Spinal cord (tissue), 10 donors: ENCODE measurements around the gene PHACTR3. TPM values are rescaled to one million over a fixed set of nuclear protein-coding genes. Genes with fewer than 3 reads are reported as not detected.
A peak's percentile ranks its signal among the peaks of the same experiment; 100 is the strongest.

Experiments
- DNase-seq, 6 donors: peaks; one replicate each; pipeline versions ENCODE4 v3.0.0 to v3.0.0-alpha.2; 2013 to 2015; ENCODE audit warnings: low spot score in 6 of 6, low read depth in 4 of 6
- H3K27ac ChIP-seq: one replicate; pipeline ENCODE4 v1.5.1; 2013; ENCODE audit warnings: low read depth, low read length, control low read depth
- H3K27me3 ChIP-seq: one replicate; pipeline ENCODE4 v1.6.1; 2013; ENCODE audit warnings: low read length; ENCODE audit not compliant: control insufficient read depth, insufficient read depth
- H3K36me3 ChIP-seq: one replicate; pipeline ENCODE4 v1.6.1; 2013; ENCODE audit warnings: low read length; ENCODE audit not compliant: control insufficient read depth, insufficient read depth
- H3K4me1 ChIP-seq: one replicate; pipeline ENCODE4 v1.6.1; 2013; ENCODE audit warnings: low read length; ENCODE audit not compliant: control insufficient read depth, insufficient read depth
- H3K4me3 ChIP-seq: one replicate; pipeline ENCODE4 v1.5.1; 2013; ENCODE audit warnings: low read depth, low read length, control low read depth
- H3K9me3 ChIP-seq: one replicate; pipeline ENCODE4 v1.6.1; 2013; ENCODE audit warnings: low read length; ENCODE audit not compliant: control insufficient read depth, insufficient read depth
- WGBS: methylation state at CpG from one replicate; pipeline ENCODE4 v1.1.5; 2013; ENCODE audit warnings: missing lambda C conversion rate; ENCODE audit not compliant: insufficient coverage; 5-methylcytosine and 5-hydroxymethylcytosine counted together
- polyA plus RNA-seq, 2 donors: library from polyadenylated mRNA; unstranded; fragments of 120-200 nt; gene quantifications; one replicate each; pipeline ENCODE4 v1.2.1, GENCODE V29; 2013; ENCODE audit not compliant: insufficient read length in 2 of 2
- total RNA-seq, 2 donors: library from RNA; depleted of rRNA in 1 of 2; stranded (reverse); fragments of 120-200 nt in 1 of 2; fragments of >200 nt in 1 of 2; gene quantifications; one replicate each; pipeline versions ENCODE4 v1.2.3 to v1.2.4, GENCODE V29; 2013 to 2014
- donor health status: healthy.

PHACTR3 gene
- total and polyA plus RNA-seq, 4 donors, result 23.5 to 97.8 (median 52.6) TPM

DNA sequence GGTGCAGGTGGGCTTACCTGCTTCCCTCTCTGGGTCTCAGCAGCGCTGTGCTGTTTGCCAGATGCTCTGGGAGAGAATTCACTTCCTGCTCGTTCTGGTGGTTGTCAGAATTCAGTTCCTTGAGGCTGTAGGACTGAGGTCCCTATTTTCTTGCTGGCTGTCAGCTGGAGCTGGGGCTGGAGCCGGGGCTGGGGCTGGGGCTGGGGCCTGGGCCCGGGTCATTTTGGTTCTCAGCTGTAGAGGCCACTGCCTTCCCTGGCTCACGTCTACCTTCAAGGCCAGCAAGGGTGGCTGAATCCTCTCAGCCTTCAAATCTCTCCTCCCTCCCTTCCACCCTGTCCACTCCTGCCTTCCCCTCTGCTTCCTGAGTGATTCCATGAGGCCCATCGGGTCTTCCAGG is 16.8 kb upstream of the PHACTR3 start:
- H3K27ac ChIP-seq, result no peak overlapping the region
- WGBS, result 88% methylated on average over 6 of the region's 6 CpGs
- H3K4me1 ChIP-seq, result peaks cover 19% of the 10 kb centered on the region
- no peak overlapping the region for H3K4me3 ChIP-seq
- H3K9me3 ChIP-seq, result no peaks in the 10 kb centered on the region
- H3K27me3 ChIP-seq, result no peaks in the 10 kb centered on the region
- H3K36me3 ChIP-seq, result peaks cover 5% of the 10 kb centered on the region
- DNase-seq, result no peak

DNA sequence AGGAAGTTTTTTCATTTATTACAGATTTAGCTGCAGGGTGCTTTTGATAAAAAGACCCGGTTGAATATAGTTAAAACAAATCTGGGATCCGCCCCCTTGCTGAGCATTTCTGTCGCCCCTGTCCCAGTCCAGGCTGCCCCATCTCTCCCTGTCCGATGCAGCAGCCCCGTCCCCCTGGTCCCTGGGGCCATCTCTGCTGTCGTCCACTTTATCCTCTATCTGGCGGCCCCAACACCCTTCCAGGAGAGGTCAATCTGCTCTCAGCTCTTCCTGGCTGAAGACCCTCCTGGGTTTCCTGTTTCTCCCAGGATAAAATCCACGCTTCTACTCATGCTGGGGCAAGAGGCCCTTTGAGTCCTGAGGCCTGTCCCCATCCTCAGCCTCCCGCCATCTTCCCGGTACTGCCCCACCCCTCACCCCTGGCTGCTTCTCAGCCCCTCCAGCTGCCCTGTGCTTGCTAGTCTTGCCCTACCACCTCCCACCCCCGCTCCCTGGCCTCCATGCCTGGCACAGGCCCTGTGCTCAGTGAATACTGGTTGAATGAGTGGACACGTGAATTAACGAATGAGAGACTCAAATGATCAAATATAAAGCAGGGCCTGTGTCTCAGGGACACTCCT is 16.0 kb upstream of the PHACTR3 start:
- peaks cover 3% of the 10 kb centered on the region for H3K9me3 ChIP-seq
- peaks cover 5% of the 10 kb centered on the region for H3K36me3 ChIP-seq
- DNase-seq, result no peak
- no peaks in the 10 kb centered on the region for H3K27me3 ChIP-seq
- H3K4me1 ChIP-seq, result peaks cover 17% of the 10 kb centered on the region
- no peak overlapping the region for H3K4me3 ChIP-seq
- 90% methylated on average over 13 of the region's 13 CpGs for WGBS
- H3K27ac ChIP-seq, result no peak overlapping the region

DNA sequence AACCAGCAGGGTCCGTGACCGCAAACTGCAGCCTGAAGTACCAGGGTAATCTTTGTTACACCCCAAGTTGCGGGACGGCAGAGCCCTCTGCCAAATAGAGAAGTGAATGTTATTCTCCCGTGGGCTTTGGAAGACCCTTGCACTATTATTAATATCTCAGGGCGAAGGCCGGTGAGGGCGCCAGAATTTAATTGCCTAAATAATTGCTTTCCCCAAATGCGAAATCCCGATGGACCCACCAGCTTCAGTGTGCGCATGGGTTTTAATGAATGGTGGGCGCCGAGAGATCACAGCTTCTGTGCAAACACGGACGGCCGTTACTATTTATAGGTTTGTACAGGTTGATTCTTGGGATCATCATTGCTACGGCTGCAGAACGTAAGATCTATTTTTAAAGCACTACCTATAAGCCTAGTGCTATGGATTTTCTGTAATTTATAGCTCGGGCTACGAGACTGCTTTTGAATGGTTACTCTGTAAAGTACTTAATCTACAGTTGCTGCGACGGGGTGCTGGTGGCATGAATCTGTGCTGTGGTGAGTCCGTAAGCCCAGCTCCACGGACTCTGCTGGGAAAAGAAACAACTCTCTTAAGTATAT is 15.2 kb upstream of the PHACTR3 start:
- Histone ChIP-seq H3K4me3 (no peak overlapping the region), H3K27me3 (no peaks in the 10 kb centered on the region), H3K36me3 (peaks cover 5% of the 10 kb centered on the region), H3K4me1 (peaks cover 12% of the 10 kb centered on the region), H3K27ac (no peak overlapping the region), H3K9me3 (peaks cover 3% of the 10 kb centered on the region)
- DNase-seq, result peak in 1 of 6 donors; percentile 50
- WGBS, result 73% methylated on average over 10 of the region's 24 CpGs

DNA sequence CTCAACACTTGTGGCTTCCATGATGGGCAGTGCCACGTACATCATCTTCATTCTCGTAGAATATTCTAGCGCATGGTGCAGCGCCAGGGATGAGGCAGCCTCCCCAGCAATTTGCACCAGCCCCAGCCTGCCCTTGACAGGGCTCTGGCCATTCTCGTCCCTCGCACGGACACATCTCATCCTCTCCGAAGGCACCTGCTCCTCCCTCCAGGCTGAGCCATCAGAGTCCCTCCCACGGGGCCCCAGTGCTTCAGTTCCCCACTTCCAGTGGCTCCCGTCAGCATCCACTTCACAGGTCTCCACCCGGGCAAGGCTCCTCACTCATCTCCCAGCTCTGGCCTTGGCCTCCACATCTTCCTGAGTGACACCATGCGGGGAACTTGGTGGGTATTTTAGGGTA is 13.3 kb upstream of the PHACTR3 start:
- WGBS, result 96% methylated on average over 10 of the region's 12 CpGs
- H3K27ac ChIP-seq, result no peak overlapping the region
- H3K9me3 ChIP-seq, result peaks cover 3% of the 10 kb centered on the region
- H3K36me3 ChIP-seq, result peaks cover 5% of the 10 kb centered on the region
- no peak overlapping the region for H3K4me3 ChIP-seq
- peaks cover under 1% of the 10 kb centered on the region for H3K4me1 ChIP-seq
- no peaks in the 10 kb centered on the region for H3K27me3 ChIP-seq
- DNase-seq, result no peak

DNA sequence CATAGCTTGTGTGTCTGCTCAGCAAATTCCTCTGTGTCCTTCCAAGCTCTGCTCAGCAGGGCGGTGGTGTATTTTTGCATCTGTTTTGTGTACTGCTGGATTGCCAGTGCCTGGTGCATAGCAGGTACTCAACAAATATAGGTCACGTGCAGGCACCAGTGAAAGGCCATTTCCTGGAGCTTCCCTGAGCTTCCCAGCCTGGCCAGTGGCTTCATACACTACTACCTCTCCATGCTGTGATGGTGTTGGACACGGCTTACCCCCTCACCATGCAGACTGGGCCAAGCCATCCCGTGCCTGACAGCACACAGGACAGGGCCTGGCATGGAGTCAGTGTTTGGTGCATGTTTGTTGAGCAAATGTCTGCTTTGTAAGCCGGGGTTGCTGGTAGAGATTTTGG is 7.7 kb upstream of the PHACTR3 start:
- no peak overlapping the region for H3K27ac ChIP-seq
- peaks cover 3% of the 10 kb centered on the region for H3K9me3 ChIP-seq
- WGBS, result 45% methylated on average over 5 of the region's 5 CpGs
- no peaks in the 10 kb centered on the region for H3K36me3 ChIP-seq
- H3K4me3 ChIP-seq, result no peak overlapping the region
- DNase-seq, result no peak
- H3K27me3 ChIP-seq, result peaks cover 2% of the 10 kb centered on the region
- H3K4me1 ChIP-seq, result peaks cover 11% of the 10 kb centered on the region

GRCh38 chr20:59597240-59597639 is 7.1 kb upstream of the PHACTR3 start:
- no peak for DNase-seq
- Histone ChIP-seq H3K4me1 (peaks cover 11% of the 10 kb centered on the region), H3K27me3 (peaks cover 2% of the 10 kb centered on the region), H3K9me3 (peaks cover 3% of the 10 kb centered on the region), H3K4me3 (no peak overlapping the region), H3K36me3 (no peaks in the 10 kb centered on the region), H3K27ac (no peak overlapping the region)
- whole genome bisulfite sequencing, result no CpG with 5 or more reads among the region's 1 CpG

DNA sequence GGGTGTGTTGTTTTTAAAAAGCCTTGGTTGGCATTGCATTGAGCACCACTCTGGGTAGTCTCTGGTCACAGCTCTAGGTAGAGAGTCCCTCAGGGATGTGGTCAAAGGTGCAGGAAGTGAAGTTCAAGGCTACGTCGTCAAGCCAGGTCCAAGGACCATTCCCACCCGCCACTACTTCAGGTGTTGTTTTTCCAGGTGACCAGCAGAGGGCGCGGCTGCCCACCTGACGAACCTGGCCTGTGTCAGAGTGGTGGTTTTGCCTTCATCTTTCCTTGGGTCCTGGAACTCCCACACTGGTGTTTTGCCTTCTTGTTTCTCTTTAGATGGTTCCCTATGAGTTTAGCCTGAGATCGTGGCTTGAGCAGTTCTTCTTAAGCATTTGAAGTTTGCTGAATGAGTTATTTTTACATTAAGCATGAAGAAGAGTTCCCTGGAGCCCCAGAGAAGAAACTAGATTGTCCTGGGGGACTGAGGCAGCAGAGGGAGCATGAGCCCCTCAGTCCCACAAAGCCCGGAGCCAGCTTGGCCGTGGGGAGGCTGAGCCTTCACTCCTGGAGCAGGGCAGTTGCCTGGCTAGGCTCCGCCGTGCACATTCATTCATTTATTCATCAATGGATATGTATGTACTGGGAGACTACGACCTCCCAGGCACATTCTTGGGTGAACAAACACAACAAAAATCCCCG is 5.6 kb upstream of the PHACTR3 start:
- Histone ChIP-seq H3K4me1 (peaks cover 25% of the 10 kb centered on the region), H3K27ac (no peak overlapping the region), H3K27me3 (peaks cover 2% of the 10 kb centered on the region), H3K9me3 (no peaks in the 10 kb centered on the region), H3K4me3 (no peak overlapping the region), H3K36me3 (no peaks in the 10 kb centered on the region)
- DNase-seq, result peak in 3 of 6 donors; percentile 63 to 92 (median 77)
- WGBS, result 22% methylated on average over 7 of the region's 13 CpGs

- Histone ChIP-seq H3K27me3 (peaks cover 5% of the 10 kb centered on the region), H3K9me3 (no peaks in the 10 kb centered on the region), H3K27ac (no peak overlapping the region), H3K36me3 (no peaks in the 10 kb centered on the region), H3K4me3 (no peak overlapping the region), H3K4me1 (peaks cover 31% of the 10 kb centered on the region)
- DNase-seq, result no peak
- 96% methylated on average over 3 of the region's 3 CpGs for WGBS
These were observed 4.4 kb upstream of the PHACTR3 start for GRCh38 chr20:59599941-59600340.

DNA sequence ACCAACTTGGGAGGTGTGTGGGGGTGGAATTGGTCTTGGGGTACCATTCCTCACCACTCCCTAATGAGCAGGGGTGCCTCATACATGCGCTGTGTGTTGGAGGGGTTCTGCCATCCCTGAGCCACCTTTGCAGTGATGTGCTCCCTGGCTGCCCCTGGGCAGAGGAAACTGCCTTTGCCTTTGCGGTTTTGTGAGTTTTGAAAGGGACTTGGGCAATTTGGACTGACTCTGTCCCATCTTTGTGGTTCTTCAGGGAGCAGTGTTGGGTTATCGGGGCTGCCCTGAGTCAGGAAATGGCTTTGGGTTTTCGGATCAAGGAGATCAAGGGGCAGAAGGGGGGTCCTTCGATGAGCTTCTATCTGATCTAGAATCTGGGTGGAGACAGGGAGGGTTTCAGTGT is 3.9 kb upstream of the PHACTR3 start:
- 93% methylated on average over 5 of the region's 5 CpGs for whole genome bisulfite sequencing
- no peak overlapping the region for H3K27ac ChIP-seq
- peaks cover 35% of the 10 kb centered on the region for H3K4me1 ChIP-seq
- no peak for DNase-seq
- H3K27me3 ChIP-seq, result peaks cover 8% of the 10 kb centered on the region
- no peaks in the 10 kb centered on the region for H3K36me3 ChIP-seq
- H3K9me3 ChIP-seq, result no peaks in the 10 kb centered on the region
- no peak overlapping the region for H3K4me3 ChIP-seq
